DOHH2 (cell line): ENCODE data around the gene TOMM70.

ENCODE experiments used
- CTCF ChIP-seq: fragments of 200-600 bp; sonication (generic); IDR thresholded peaks from one replicate; pipeline ENCODE4 v1.5.1; 2014; ENCODE audit warnings: antibody characterized with exemption, mild to moderate bottlenecking, low read depth, low read length; ENCODE audit not compliant: poor library complexity, severe bottlenecking
- EZH2phosphoT487 ChIP-seq: fragments of 200-600 bp; sonication (generic); IDR thresholded peaks from 2 replicates; pipeline ENCODE4 v1.6.1; 2017; ENCODE audit warnings: borderline replicate concordance, mild to moderate bottlenecking, antibody characterized with exemption, low read length, moderate library complexity, mixed read lengths

- no peak for TF ChIP-seq EZH2phosphoT487
- TF ChIP-seq CTCF, result no peak
These were observed 42.5 kb downstream of the TOMM70 start for GRCh38 chr3:100358413-100358812.
